GM18909 (cell line): ENCODE results near the gene GAB2.
"Not testable (repeated sequence)": the region's sequence is repeated elsewhere in the genome, so short reads cannot be mapped to it uniquely, and the experiment has no call there.

Source experiments
- ATAC-seq: cut with Tn5 transposase; IDR thresholded peaks from one replicate; pipeline ENCODE4 v1.9.1; 2021; ENCODE audit warnings: mild to moderate bottlenecking; ENCODE audit not compliant: unreplicated experiment, poor library complexity

GAB2 gene

GRCh38 chr11:78261828-78262227, 155.8 kb downstream of the GAB2 start:
- no peak for ATAC-seq

GRCh38 chr11:78261367-78261766, 156.3 kb downstream of the GAB2 start:
- no peak for ATAC-seq

DNA sequence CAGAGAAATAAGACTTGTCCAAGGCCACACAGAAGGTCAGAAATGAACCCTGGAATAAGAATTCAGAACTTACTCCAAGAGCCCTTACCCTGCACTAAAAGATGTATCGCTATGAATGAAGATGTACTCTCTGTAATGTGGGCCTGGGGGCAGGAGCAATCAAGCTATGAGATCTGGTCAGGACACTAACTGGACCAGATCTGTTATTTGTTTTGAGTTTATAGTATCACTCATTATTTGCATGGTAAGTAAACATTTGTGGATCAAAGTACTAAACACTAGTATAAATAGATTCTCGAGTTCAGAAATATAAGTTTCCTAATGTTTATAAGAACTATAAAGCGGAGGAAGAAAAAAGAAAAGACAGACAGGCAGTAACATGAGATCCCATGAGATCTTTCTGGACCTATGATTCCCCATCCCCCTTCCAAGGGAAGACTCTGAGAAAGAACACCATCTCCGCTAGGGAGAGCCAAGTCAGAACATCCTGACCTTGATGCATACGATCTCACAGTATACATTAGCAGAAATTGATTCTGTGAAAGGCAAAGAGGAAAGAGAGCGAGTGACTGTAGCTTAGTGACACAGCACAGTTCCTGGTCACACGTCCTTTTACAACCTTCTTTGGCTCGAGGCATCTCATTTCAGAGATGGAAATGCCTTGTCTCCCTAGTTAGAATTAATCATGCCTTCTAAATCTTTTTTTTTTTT, 157.7 kb downstream of the GAB2 start:
- no peak for ATAC-seq

DNA sequence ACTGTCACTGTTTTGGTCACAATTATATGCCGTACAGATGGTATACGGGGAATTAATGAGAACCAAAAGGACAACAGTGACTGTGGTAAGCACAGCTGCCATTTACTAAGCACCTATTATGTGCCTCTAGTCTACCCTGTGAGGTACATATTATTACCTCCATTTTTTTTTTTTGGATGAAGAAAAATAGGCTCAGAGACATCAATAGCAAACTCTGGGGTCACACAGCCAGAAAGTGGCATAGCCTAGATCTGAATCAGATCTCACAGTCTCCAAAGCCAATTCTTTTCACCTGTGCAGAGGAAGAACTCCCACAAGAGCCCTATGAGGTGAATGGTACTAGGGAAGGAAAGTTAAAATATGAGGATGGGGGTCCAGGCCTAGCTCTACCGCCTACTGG, 160.0 kb downstream of the GAB2 start:
- no peak for ATAC-seq

DNA sequence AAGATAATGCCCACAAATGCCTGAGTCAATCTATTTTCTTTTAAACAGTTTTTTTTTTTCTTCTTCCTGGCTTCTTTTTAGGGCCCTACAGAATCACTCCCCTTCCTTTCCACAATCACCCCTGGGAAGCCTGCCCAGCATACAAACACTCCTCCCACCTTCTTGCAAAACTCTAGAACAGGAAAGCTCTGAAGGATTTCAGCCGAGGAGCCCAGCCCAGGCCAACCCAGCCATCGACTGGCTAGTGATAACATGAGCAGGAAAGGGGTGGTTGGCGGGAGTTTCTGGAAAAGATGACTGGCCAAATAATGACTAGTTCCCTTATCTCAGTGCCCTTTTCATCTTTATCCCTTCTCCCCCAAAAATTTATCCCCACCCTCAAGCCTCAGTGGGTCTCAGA, 160.7 kb downstream of the GAB2 start:
- ATAC-seq, result no peak

GRCh38 chr11:78255919-78256318, 161.7 kb downstream of the GAB2 start:
- no peak for ATAC-seq

- ATAC-seq, result no peak
Measured at GRCh38 chr11:78254268-78254667, 163.4 kb downstream of the GAB2 start.

DNA sequence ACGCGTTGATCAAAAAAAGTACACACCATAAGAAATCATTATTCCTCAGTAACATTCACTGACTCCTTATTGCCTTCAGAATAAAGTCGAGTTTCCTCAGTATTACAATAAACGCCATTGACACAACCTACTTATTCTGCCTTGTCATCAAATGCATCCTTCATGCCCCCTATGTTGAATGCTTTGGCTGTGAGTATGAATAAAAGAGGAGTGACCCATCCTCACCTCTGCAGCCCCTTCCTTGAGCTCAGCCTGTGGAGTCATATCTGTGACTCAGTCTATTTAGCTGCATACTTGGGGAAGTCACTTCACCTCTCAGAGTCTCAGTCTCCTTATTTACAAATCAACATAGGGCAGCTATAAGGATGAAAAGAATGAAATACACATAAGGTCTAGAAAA, 163.8 kb downstream of the GAB2 start:
- no peak for ATAC-seq

DNA sequence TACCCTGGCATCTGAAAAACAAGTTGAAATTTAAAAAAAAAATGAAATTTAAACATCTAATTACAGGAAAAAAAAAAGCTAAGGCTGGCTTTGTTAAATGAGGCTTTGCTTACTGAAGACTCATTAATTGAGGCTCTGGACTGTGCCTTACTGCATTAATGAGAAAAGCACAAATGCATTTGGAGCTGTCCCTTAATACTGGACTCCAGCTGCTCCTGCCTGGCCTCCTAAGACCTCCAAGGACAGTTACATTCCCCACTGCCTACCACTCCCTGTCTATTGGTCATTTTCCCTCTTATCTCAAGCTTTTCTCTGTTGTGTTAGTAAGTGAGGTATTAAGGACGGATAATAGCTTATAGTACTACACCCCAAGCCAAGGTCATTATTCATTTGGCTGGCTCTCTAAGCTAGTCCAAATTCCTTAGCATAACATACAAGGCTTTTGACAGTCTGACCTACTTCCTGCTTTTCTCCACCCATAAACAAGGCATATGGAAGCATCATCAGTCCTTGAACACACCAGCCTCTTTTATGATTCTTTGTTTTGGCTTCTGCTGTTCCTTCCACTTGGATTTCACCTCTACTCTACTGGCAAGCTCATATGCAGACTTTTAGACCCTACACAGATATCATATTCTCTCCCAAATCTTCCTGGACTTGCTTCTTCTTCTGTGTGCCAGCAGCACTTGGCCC, 166.4 kb downstream of the GAB2 start:
- ATAC-seq, result no peak

DNA sequence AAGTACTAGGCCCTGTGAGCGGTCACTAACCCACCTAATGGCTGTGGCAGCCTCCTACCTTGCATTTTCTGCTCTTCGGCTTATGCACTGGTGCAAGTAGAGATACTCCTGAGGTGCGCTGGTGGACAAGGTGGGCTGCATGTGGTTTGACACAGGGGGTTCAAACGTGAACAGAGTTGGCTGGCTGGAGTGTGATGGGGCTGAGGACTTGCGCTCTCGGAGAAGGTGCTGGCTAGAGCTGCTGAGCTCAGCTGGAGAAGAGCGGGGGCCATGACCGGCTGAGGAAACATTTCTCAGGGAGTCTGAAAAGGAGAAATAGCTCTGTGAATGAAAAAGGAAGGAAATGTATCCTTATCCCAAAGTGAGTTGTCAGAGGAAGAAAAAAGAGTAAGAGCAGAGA, 167.5 kb downstream of the GAB2 start:
- no peak for ATAC-seq

DNA sequence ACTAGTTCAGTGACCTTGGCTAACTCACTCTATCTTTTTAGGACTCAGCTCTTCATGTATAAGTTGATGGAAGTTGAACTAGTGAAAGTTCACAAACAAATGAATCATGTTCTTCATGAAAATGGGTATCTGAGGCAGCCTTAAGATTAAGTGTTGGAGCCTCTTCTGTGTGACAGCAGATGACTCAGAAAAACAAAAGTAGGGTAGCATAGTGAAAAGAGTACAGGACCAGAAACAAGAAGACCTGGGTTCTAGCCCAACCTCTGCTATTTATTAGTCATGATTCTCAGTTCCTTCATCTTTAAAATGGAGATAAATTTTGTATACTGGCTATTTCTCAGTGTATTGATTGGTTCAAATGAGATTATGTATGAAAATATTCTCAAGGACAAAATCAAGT, 168.7 kb downstream of the GAB2 start:
- ATAC-seq, result no peak

DNA sequence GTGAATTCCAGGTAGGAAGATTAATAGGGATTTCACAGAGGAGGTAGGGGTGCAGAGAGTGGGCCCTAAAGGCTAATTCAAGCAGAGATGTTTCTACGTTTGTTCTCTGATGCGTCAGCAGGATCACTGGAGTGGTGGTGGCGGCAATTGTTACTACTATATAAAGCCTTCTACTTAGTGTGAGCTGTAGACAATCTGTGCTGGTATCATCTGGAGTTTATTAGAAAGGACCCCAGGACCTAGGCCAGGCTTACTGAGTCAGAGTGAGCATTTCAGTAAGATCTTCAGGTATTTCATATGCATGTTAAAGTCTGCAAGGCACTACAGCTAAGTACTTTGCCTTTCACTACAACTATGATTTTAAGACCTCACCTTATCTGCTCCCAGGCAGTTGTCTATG, 169.4 kb downstream of the GAB2 start:
- no peak for ATAC-seq

GRCh38 chr11:78244546-78245255, 172.9 kb downstream of the GAB2 start:
- ATAC-seq, result no peak

GRCh38 chr11:78244080-78244479, 173.5 kb downstream of the GAB2 start:
- no peak for ATAC-seq

GRCh38 chr11:78241475-78241874, 176.1 kb downstream of the GAB2 start:
- no peak for ATAC-seq

DNA sequence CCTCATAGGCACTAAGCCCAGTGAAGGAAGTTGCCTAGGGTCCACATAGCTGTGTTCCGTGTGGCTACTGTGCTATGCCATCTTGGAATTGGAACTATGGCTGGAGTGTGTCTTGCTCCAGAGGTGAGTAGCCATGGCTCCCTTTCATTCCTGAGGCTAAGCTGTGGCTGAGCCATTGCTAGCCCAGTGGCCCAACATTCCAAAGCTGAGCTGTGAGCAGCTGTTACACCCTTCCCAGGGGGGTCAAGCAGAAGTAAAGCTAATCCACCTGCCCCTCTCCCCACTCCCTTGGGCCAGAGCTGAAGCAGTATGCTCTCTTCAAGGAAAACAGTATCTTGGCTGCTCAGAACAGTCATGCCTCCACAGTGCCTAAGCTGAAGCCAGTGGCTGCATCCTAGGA, 177.8 kb downstream of the GAB2 start:
- ATAC-seq, result no peak

GRCh38 chr11:78237293-78238046, 180.2 kb downstream of the GAB2 start:
- ATAC-seq, result no peak

DNA sequence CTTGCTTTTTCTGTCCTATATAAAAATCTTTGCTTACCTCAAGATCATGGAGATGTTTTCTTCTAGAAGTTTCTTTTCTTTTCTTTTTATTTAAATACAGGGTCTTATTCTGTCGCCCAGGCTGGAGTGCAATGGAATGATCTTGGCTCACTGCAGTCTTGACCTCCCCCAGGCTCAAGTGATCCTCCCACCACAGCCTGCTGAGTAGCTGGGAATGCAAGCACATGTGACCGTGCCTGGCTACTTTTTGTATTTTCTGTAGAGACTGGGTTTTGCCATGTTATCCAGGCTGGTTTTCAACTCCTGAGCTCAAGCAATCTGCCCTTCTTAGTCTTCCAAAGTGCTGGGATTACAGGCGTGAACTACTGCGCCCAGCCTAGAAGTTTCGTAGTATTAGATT, 183.6 kb downstream of the GAB2 start:
- ATAC-seq, result no peak

- ATAC-seq, result not testable (repeated sequence)
Measured at GRCh38 chr11:78233046-78233445, 184.6 kb downstream of the GAB2 start.

DNA sequence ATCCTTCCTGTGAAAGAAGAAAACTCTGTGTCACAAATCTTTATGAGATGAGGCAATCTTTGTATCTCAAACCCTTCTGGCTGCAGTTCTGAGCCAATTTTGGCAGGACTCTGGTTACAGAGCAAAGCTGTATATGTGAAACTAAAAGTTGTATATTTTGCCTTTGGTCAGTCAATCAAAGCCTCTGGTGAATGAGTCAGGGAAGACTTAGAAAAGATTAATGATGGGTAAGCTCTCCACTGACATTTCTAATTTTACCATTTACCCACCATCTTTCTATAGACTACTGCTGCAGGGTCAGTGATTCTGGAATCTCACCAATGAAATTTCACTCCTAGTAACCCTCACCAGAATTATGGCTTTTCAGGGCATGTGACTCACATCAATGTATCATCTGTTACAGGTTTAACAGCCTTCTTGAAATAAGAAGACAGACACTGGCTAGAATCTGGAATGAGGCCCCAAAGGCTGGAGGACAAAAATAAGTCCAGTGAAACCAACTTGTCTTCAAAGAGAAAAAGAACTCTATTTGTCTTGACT, 185.6 kb downstream of the GAB2 start:
- ATAC-seq, result no peak
